ENCODE data around the gene TAX1BP1. TPM values are rescaled to one million over a fixed set of nuclear protein-coding genes. Genes with fewer than 3 reads are reported as not detected.

TAX1BP1 gene
- total and polyA plus RNA-seq, 2 experiments from 2014 or later, result 56.5 to 87.9 TPM

DNA sequence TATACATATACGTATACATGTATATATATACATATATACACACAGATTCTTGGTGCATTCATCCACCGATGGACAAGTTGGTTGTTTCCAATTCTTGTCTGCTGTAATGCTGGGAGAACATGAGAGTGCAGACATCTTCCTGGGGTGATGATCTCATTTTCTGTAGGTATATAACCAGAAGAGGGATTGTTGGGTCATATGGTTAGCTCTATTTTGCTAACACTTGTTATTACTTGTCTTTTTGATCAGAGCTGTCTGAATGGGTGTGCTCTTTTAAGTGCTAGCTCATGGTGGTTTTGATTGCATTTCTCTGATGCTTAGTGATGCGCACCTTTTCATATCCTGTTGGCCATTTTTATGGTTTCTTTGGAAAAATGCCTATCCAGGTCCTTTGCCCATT is 106.4 kb downstream of the TAX1BP1 start (continued):
- TF ChIP-seq, protein P1, sequence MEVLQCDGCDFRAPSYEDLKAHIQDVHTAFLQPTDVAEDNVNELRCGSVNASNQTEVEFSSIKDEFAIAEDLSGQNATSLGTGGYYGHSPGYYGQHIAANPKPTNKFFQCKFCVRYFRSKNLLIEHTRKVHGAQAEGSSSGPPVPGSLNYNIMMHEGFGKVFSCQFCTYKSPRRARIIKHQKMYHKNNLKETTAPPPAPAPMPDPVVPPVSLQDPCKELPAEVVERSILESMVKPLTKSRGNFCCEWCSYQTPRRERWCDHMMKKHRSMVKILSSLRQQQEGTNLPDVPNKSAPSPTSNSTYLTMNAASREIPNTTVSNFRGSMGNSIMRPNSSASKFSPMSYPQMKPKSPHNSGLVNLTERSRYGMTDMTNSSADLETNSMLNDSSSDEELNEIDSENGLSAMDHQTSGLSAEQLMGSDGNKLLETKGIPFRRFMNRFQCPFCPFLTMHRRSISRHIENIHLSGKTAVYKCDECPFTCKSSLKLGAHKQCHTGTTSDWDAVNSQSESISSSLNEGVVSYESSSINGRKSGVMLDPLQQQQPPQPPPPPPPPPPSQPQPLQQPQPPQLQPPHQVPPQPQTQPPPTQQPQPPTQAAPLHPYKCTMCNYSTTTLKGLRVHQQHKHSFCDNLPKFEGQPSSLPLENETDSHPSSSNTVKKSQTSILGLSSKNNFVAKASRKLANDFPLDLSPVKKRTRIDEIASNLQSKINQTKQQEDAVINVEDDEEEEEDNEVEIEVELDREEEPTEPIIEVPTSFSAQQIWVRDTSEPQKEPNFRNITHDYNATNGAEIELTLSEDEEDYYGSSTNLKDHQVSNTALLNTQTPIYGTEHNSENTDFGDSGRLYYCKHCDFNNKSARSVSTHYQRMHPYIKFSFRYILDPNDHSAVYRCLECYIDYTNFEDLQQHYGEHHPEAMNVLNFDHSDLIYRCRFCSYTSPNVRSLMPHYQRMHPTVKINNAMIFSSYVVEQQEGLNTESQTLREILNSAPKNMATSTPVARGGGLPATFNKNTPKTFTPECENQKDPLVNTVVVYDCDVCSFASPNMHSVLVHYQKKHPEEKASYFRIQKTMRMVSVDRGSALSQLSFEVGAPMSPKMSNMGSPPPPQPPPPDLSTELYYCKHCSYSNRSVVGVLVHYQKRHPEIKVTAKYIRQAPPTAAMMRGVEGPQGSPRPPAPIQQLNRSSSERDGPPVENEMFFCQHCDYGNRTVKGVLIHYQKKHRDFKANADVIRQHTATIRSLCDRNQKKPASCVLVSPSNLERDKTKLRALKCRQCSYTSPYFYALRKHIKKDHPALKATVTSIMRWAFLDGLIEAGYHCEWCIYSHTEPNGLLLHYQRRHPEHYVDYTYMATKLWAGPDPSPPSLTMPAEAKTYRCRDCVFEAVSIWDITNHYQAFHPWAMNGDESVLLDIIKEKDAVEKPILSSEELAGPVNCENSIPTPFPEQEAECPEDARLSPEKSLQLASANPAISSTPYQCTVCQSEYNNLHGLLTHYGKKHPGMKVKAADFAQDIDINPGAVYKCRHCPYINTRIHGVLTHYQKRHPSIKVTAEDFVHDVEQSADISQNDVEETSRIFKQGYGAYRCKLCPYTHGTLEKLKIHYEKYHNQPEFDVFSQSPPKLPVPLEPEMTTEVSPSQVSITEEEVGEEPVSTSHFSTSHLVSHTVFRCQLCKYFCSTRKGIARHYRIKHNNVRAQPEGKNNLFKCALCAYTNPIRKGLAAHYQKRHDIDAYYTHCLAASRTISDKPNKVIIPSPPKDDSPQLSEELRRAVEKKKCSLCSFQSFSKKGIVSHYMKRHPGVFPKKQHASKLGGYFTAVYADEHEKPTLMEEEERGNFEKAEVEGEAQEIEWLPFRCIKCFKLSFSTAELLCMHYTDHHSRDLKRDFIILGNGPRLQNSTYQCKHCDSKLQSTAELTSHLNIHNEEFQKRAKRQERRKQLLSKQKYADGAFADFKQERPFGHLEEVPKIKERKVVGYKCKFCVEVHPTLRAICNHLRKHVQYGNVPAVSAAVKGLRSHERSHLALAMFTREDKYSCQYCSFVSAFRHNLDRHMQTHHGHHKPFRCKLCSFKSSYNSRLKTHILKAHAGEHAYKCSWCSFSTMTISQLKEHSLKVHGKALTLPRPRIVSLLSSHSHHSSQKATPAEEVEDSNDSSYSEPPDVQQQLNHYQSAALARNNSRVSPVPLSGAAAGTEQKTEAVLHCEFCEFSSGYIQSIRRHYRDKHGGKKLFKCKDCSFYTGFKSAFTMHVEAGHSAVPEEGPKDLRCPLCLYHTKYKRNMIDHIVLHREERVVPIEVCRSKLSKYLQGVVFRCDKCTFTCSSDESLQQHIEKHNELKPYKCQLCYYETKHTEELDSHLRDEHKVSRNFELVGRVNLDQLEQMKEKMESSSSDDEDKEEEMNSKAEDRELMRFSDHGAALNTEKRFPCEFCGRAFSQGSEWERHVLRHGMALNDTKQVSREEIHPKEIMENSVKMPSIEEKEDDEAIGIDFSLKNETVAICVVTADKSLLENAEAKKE (CRISPR knock-in tag; IDR thresholded peaks at IDR 0.05), result no peak
- TF ChIP-seq STAT1 (IDR thresholded peaks at IDR 0.05; ENCODE audit: unreplicated experiment), result no peak
- TF ChIP-seq ZNF114 (CRISPR knock-in tag; IDR thresholded peaks at IDR 0.05), result no peak
- no peak for TF ChIP-seq NANOG (IDR thresholded peaks at IDR 0.05; ENCODE audit: borderline replicate concordance)
- TF ChIP-seq, protein P2, sequence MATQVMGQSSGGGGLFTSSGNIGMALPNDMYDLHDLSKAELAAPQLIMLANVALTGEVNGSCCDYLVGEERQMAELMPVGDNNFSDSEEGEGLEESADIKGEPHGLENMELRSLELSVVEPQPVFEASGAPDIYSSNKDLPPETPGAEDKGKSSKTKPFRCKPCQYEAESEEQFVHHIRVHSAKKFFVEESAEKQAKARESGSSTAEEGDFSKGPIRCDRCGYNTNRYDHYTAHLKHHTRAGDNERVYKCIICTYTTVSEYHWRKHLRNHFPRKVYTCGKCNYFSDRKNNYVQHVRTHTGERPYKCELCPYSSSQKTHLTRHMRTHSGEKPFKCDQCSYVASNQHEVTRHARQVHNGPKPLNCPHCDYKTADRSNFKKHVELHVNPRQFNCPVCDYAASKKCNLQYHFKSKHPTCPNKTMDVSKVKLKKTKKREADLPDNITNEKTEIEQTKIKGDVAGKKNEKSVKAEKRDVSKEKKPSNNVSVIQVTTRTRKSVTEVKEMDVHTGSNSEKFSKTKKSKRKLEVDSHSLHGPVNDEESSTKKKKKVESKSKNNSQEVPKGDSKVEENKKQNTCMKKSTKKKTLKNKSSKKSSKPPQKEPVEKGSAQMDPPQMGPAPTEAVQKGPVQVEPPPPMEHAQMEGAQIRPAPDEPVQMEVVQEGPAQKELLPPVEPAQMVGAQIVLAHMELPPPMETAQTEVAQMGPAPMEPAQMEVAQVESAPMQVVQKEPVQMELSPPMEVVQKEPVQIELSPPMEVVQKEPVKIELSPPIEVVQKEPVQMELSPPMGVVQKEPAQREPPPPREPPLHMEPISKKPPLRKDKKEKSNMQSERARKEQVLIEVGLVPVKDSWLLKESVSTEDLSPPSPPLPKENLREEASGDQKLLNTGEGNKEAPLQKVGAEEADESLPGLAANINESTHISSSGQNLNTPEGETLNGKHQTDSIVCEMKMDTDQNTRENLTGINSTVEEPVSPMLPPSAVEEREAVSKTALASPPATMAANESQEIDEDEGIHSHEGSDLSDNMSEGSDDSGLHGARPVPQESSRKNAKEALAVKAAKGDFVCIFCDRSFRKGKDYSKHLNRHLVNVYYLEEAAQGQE (IDR thresholded peaks at IDR 0.05; ENCODE audit: unreplicated experiment), result no peak
- TF ChIP-seq POLR2AphosphoS5 (IDR thresholded peaks at IDR 0.05; ENCODE audit: low read depth), result no peak
- TF ChIP-seq ZNF331 (CRISPR knock-in tag; IDR thresholded peaks at IDR 0.05; ENCODE audit: low read depth), result no peak
